K562 (cell line): ENCODE data around the gene SNTG2. TPM values are rescaled to one million over a fixed set of nuclear protein-coding genes. Genes with fewer than 3 reads are reported as not detected.

Source experiments
- ATAC-seq: fragments of 200-7000 bp; cut with Tn5 transposase; 3 replicates; pipeline ENCODE4 v1.9.1; 2020; ENCODE audit warnings: moderate library complexity
- BruUV-seq: library from RNA; stranded (reverse); fragments of 400-500 nt; replicated peaks from 2 replicates; lab custom pipeline; 2021; lab: Mats Ljungman, UMichigan
- CTCF ChIA-PET: fragments of 300-600 bp; formaldehyde crosslinking; extraction: SDS; loops from one replicate; lab custom pipeline; 2021; ENCODE audit warnings: low intra/inter-chr PET ratio; lab: Yijun Ruan, JAX
- POLR2A ChIA-PET: fragments of 300-600, 350-650 bp; sonication (Branson Sonifier 250); formaldehyde crosslinking; extraction: SDS; loops from one replicate; lab custom pipeline; 2021; ENCODE audit warnings: antibody characterized with exemption, inconsistent platforms; lab: Yijun Ruan, JAX
- DNase-seq, 4 experiments: peaks; one replicate each; pipeline versions ENCODE4 v3.0.0 to v3.0.0-alpha.2; 2011 to 2018; ENCODE audit warnings: low spot score in 3 of 4, mixed read lengths in 3 of 4; ENCODE audit errors: extremely low read depth in 1 of 4
- FAIRE-seq: peaks from 2 replicates; lab custom pipeline; 2011; peaks lifted over from hg19 to GRCh38; lab: Jason Lieb, UNC
- H2AFZ ChIP-seq: 2 replicates; pipeline ENCODE4 v1.6.0; 2011; ENCODE audit warnings: low read depth, low read length, control low read depth, inconsistent platforms
- H3K27ac ChIP-seq: fragments of 200-600 bp; 3 replicates; pipeline ENCODE4 v1.8.0; 2011; ENCODE audit warnings: low read depth, mild to moderate bottlenecking, control low read depth, inconsistent platforms, low read length, moderate library complexity, mixed read lengths; ENCODE audit errors: extremely low read depth
- H3K27me3 ChIP-seq, 2 experiments: fragments of 300-600 bp in 1 of 2; 2 replicates in 1 of 2; 3 replicates in 1 of 2; pipeline versions ENCODE4 v1.6.0 to v1.8.0; 2011; ENCODE audit warnings: inconsistent platforms in 2 of 2, low read length in 2 of 2, mild to moderate bottlenecking in 1 of 2, mixed read lengths in 1 of 2, moderate library complexity in 1 of 2; ENCODE audit not compliant: control insufficient read depth in 2 of 2, insufficient read depth in 2 of 2
- H3K36me3 ChIP-seq: fragments of 300-600 bp; 3 replicates; pipeline ENCODE4 v1.8.0; 2011; ENCODE audit warnings: mild to moderate bottlenecking, low read length, inconsistent platforms; ENCODE audit not compliant: control insufficient read depth, insufficient read depth
- H3K4me1 ChIP-seq, 2 experiments: fragments of 200-600 bp in 1 of 2; replicated peaks in 1 of 2; 2 replicates in 1 of 2; 3 replicates in 1 of 2; pipeline versions ENCODE4 v1.5.1 to v1.8.0; 2011; ENCODE audit warnings: inconsistent platforms in 2 of 2, low read length in 2 of 2, mild to moderate bottlenecking in 1 of 2, mixed read lengths in 1 of 2, moderate library complexity in 1 of 2; ENCODE audit not compliant: control insufficient read depth in 2 of 2, insufficient read depth in 2 of 2
- H3K4me2 ChIP-seq: 2 replicates; pipeline ENCODE4 v1.6.1; 2011; ENCODE audit warnings: low read length, control low read depth, inconsistent platforms, mixed read lengths; ENCODE audit not compliant: insufficient read depth
- H3K4me3 ChIP-seq: fragments of 200-600 bp; sonication (generic), shearing (Covaris generic); 2 replicates; pipeline ENCODE4 v1.5.1; 2016; ENCODE audit warnings: control low read depth, inconsistent platforms
- H3K79me2 ChIP-seq: fragments of 200-600 bp; 3 replicates; pipeline ENCODE4 v1.8.0; 2011; ENCODE audit warnings: low read length, inconsistent platforms; ENCODE audit not compliant: control insufficient read depth, insufficient read depth
- H3K9ac ChIP-seq, 2 experiments: 2 replicates each; pipeline versions ENCODE4 v1.6.0 to v1.6.1; 2011; ENCODE audit warnings: low read depth in 2 of 2, low read length in 2 of 2, control low read depth in 1 of 2, inconsistent platforms in 1 of 2, mild to moderate bottlenecking in 1 of 2, mixed read lengths in 1 of 2; ENCODE audit not compliant: insufficient read depth in 1 of 2
- H3K9me1 ChIP-seq: one replicate; pipeline ENCODE4 v1.6.0; 2011; ENCODE audit warnings: inconsistent platforms, mild to moderate bottlenecking, low read length, moderate library complexity; ENCODE audit not compliant: control insufficient read depth, insufficient read depth
- H3K9me3 ChIP-seq: replicated peaks from 2 replicates; pipeline ENCODE4 v1.5.1; 2011; ENCODE audit warnings: low read depth, low read length, inconsistent platforms; ENCODE audit not compliant: control insufficient read depth, insufficient read depth
- H4K20me1 ChIP-seq: replicated peaks from 2 replicates; pipeline ENCODE4 v1.6.1; 2011; ENCODE audit warnings: low read length, inconsistent platforms, mixed read lengths; ENCODE audit not compliant: control insufficient read depth, insufficient read depth
- BHLHE40 ChIP-seq: IDR thresholded peaks from 2 replicates; pipeline ENCODE4 v1.6.1; 2011; ENCODE audit warnings: low read length, improper control_type of control experiment
- CBX3 ChIP-seq, 2 experiments: IDR thresholded peaks; 1 replicate in 1 of 2; 2 replicates in 1 of 2; pipeline ENCODE4 v1.6.1; 2012; ENCODE audit warnings: inconsistent platforms in 2 of 2, low read length in 2 of 2, borderline replicate concordance in 1 of 2, control low read depth in 1 of 2
- CCAR2 ChIP-seq: fragments of 200-400 bp; formaldehyde crosslinking; IDR thresholded peaks from 2 replicates; pipeline ENCODE4 v1.6.1; 2017; ENCODE audit warnings: mild to moderate bottlenecking, low read depth, low read length
- JUND ChIP-seq, 2 experiments: IDR thresholded peaks; 2 replicates in 1 of 2; 3 replicates in 1 of 2; pipeline ENCODE4 v1.6.1; 2011; ENCODE audit warnings: borderline replicate concordance in 2 of 2, low read depth in 2 of 2, low read length in 2 of 2, improper control_type of control experiment in 1 of 2, missing biosample characterization in 1 of 2, missing genetic modification characterization in 1 of 2, missing genetic modification reagents in 1 of 2
- MTF1 ChIP-seq: fragments of 250-450 bp; sonication (Bioruptor Pico); IDR thresholded peaks from 2 replicates; pipeline ENCODE4 v1.9.0; 2021; ENCODE audit warnings: moderate library complexity, mild to moderate bottlenecking, inconsistent platforms, borderline replicate concordance
- SMAD1 ChIP-seq: fragments of 150-350 bp; IDR thresholded peaks from 2 replicates; pipeline ENCODE4 v1.6.1; 2014; ENCODE audit warnings: low read length, low read depth; ENCODE audit not compliant: partially characterized antibody
- XRCC3 ChIP-seq: fragments of 450-650 bp; IDR thresholded peaks from 2 replicates; pipeline ENCODE4 v1.6.1; 2017; ENCODE audit warnings: mild to moderate bottlenecking, moderate library complexity
- WGBS: fragments of 100-300 bp; shearing (Covaris generic); methylation state at CpG from one replicate; pipeline ENCODE4 v1.1.6; 2016; ENCODE audit warnings: low coverage, mixed read lengths; ENCODE audit not compliant: insufficient coverage; ENCODE audit errors: missing lambda C conversion rate; 5-methylcytosine and 5-hydroxymethylcytosine counted together
- in situ Hi-C: fragments of 300-500 bp; cut with MboI; formaldehyde crosslinking; loops from 4 replicates; pipeline ENCODE4 v1.15.0; 2018; ENCODE audit warnings: inconsistent platforms, mixed read lengths
- intact Hi-C: fragments of 100-400 bp; cut with micrococcal nuclease; formaldehyde crosslinking; loops from 2 replicates; pipeline ENCODE4 v1.14.2; 2022
- polyA plus RNA-seq, 8 experiments: library from polyadenylated mRNA; depleted of rRNA in 4 of 8; stranded (reverse) in 5 of 8; unstranded in 3 of 8; fragments of >200 nt; fragmentation: Nextera tagmentation in 2 of 8; fragmentation: Illumina TruSeq in 1 of 8; extraction: Ambion mirVana in 2 of 8; extraction: Trizol in 1 of 8; gene quantifications; 2 replicates each; pipeline versions ENCODE4 v1.2.1 to v1.2.3, GENCODE V29; 2011 to 2014; ENCODE audit warnings: inconsistent platforms in 1 of 8, missing spikeins in 1 of 8
- total RNA-seq, 7 experiments: library from RNA; depleted of rRNA in 6 of 7; stranded (reverse); fragments of >200 nt in 6 of 7; fragmentation: Illumina TruSeq in 2 of 7; extraction: Trizol in 2 of 7; gene quantifications; 2 replicates each; pipeline versions ENCODE4 v1.2.1 to v1.2.3, GENCODE V29; 2011 to 2021; ENCODE audit warnings: low replicate concordance in 1 of 7

Gene SNTG2
- total and polyA plus RNA-seq, 9 of the 15 experiments (the other 6 are each of a cell fraction or from before 2014, with no cell fraction given), result not detected

DNA sequence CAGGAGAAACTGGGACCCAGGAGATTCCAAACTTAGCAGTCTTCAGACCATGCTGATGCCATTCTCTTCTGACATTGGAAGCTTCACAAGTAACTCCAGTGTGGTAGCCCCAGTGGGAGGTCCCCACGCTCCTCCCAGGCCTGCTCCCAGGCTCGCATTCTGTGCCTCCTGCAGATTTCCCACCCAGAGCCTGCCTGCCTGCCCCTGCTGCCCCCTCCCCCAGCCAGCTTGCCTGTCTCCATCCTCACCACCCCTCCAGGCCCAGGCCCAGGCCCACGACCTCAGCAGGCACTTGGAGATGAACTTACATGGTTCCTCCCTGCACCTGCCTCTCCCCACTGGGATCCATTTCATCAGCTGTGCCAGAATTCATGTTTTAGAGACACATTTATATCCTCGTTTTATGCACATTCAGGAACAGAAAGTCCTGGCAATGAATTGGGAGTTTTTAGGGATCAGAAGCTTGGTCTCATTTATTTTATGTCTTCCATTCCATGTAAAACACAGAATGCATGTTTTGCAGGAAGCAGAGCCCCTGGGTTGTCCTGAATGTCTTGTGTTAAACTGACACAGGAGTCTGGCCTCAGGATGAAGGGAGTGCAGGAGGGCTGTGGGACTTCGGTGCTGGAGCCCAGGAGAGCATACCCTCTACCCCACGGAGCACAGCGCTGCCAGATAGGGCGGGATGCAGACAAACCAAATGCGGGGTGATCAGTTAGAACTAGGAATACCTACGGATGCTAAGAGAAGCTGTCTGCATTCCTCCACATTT, 150.5 kb downstream of the SNTG2 start:
- no peak overlapping the region for H2AFZ ChIP-seq
- in situ Hi-C loops (no loop called here), intact Hi-C loops (no loop called here)
- FAIRE-seq, result no peak
- no peak overlapping the region for H3K4me3 ChIP-seq
- no peaks in the 10 kb centered on the region for H3K36me3 ChIP-seq
- POLR2A ChIA-PET, result no interaction called here
- no peak overlapping the region for H3K4me2 ChIP-seq
- TF ChIP-seq SMAD1 (no peak), JUND (IDR thresholded peaks at IDR 0.05; ENCODE audit: borderline replicate concordance, low read depth, low read length) (no peak), JUND (tag; IDR thresholded peaks at IDR 0.05; ENCODE audit: borderline replicate concordance, low read depth, low read length) (no peak), MTF1 (CRISPR knock-in tag) (no peak), CBX3 (IDR thresholded peaks at IDR 0.05; ENCODE audit: borderline replicate concordance in 1 of 2, low read length in 2 of 2) (no peak), CCAR2 (no peak), XRCC3 (no peak), BHLHE40 (no peak)
- BruUV-seq, result no TSS peak
- no peaks in the 10 kb centered on the region for H3K79me2 ChIP-seq
- no peak overlapping the region for H3K27ac ChIP-seq
- CTCF ChIA-PET, result no interaction called here
- H3K27me3 ChIP-seq, result peaks cover 14 to 40% of the 10 kb centered on the region in 2 experiments; a peak in 3 of 5 replicates
- 0 out of 2 replicates have a peak, but pooled peaks cover 2% of the 10 kb centered on the region for H4K20me1 ChIP-seq
- DNase-seq, result no peak
- WGBS, result under 1% methylated on average over 10 of the region's 10 CpGs
- no peak overlapping the region for H3K9ac ChIP-seq
- H3K4me1 ChIP-seq, result no peaks in the 10 kb centered on the region
- no peak for ATAC-seq
- no peaks in the 10 kb centered on the region for H3K9me1 ChIP-seq
- H3K9me3 ChIP-seq, result no peaks in the 10 kb centered on the region
